Mesothelial cell of epicardium (in vitro differentiated cells): ENCODE measurements around the gene ZBTB43. TPM values are rescaled to one million over a fixed set of nuclear protein-coding genes. Genes with fewer than 3 reads are reported as not detected.
"Not testable (repeated sequence)": the region's sequence is repeated elsewhere in the genome, so short reads cannot be mapped to it uniquely, and the experiment has no call there.

Experiments used
- DNase-seq, 2 experiments: peaks; one replicate each; pipeline ENCODE4 v3.0.0; 2021; ENCODE audit warnings: low spot score in 2 of 2; ENCODE audit not compliant: unreplicated experiment in 2 of 2
- H3K27ac Mint-ChIP-seq: 2 replicates; pipeline ENCODE4 v1.8.0; 2021; ENCODE audit warnings: mixed read lengths
- H3K27me3 Mint-ChIP-seq: 2 replicates; pipeline ENCODE4 v1.8.0; 2021; ENCODE audit warnings: low read depth, mixed read lengths
- H3K36me3 Mint-ChIP-seq: 2 replicates; pipeline ENCODE4 v1.8.0; 2021; ENCODE audit warnings: mixed read lengths
- H3K4me1 Mint-ChIP-seq: 2 replicates; pipeline ENCODE4 v1.8.0; 2021; ENCODE audit warnings: mixed read lengths
- H3K4me3 Mint-ChIP-seq: 2 replicates; pipeline ENCODE4 v1.8.0; 2021; ENCODE audit warnings: mild to moderate bottlenecking, moderate library complexity, mixed read lengths
- H3K9me3 Mint-ChIP-seq: 2 replicates; pipeline ENCODE4 v1.8.0; 2021; ENCODE audit warnings: mixed read lengths
- CTCF ChIP-seq: fragments of 200-600 bp; sonication (generic); IDR thresholded peaks from one replicate; pipeline ENCODE4 v1.5.0; 2021; ENCODE audit warnings: antibody characterized with exemption; ENCODE audit not compliant: unreplicated experiment
- total RNA-seq: library from RNA; stranded (reverse); gene quantifications from 3 replicates; pipeline ENCODE4 v1.2.1, GENCODE V29; 2021

The ZBTB43 gene
- total RNA-seq, 1 donor from 2014 or later: 21.4 TPM

- Mint-ChIP-seq H3K9me3 (no peaks in the 10 kb centered on the region), H3K27me3 (peaks cover 72% of the 10 kb centered on the region), H3K4me3 (no peak overlapping the region), H3K4me1 (peaks cover 6% of the 10 kb centered on the region), H3K27ac (no peak overlapping the region), H3K36me3 (no peaks in the 10 kb centered on the region)
- TF ChIP-seq CTCF: no peak
- DNase-seq: no peak
Observed at GRCh38 chr9:126778141-126778540, 26.7 kb upstream of the ZBTB43 start.

GRCh38 chr9:126778696-126779095 lies 26.1 kb upstream of the ZBTB43 start:
- peaks cover 69% of the 10 kb centered on the region for H3K27me3 Mint-ChIP-seq
- not testable (repeated sequence) for DNase-seq

GRCh38 chr9:126781186-126782052 lies 23.4 kb upstream of the ZBTB43 start:
- Mint-ChIP-seq H3K4me1 (peaks cover 6% of the 10 kb centered on the region), H3K36me3 (no peaks in the 10 kb centered on the region), H3K4me3 (no peak overlapping the region), H3K27me3 (peaks cover 55% of the 10 kb centered on the region), H3K27ac (no peak overlapping the region), H3K9me3 (no peaks in the 10 kb centered on the region)
- DNase-seq: peak; percentile 80 to 97
- peak; percentile 94 for TF ChIP-seq CTCF

More at GRCh38 chr9:126778696-126779095, 26.1 kb upstream of the ZBTB43 start:
- H3K4me1 Mint-ChIP-seq, H3K9me3 Mint-ChIP-seq, H3K27ac Mint-ChIP-seq, H3K36me3 Mint-ChIP-seq, H3K4me3 Mint-ChIP-seq: not testable (repeated sequence)

GRCh38 chr9:126782053-126782388 lies 22.8 kb upstream of the ZBTB43 start:
- TF ChIP-seq CTCF: peak; percentile 46
- H3K36me3 Mint-ChIP-seq: no peaks in the 10 kb centered on the region
- H3K4me3 Mint-ChIP-seq: no peak overlapping the region
- H3K4me1 Mint-ChIP-seq: peaks cover 6% of the 10 kb centered on the region
- peaks cover 57% of the 10 kb centered on the region for H3K27me3 Mint-ChIP-seq
- no peaks in the 10 kb centered on the region for H3K9me3 Mint-ChIP-seq
- DNase-seq: no peak
- no peak overlapping the region for H3K27ac Mint-ChIP-seq

- no peak for TF ChIP-seq CTCF
- no peak overlapping the region for H3K27ac Mint-ChIP-seq
- H3K9me3 Mint-ChIP-seq: no peaks in the 10 kb centered on the region
- DNase-seq: no peak
- peaks cover 58% of the 10 kb centered on the region for H3K27me3 Mint-ChIP-seq
- no peaks in the 10 kb centered on the region for H3K36me3 Mint-ChIP-seq
- no peak overlapping the region for H3K4me3 Mint-ChIP-seq
- peaks cover 9% of the 10 kb centered on the region for H3K4me1 Mint-ChIP-seq
Observed at GRCh38 chr9:126783949-126784348, 20.9 kb upstream of the ZBTB43 start.

GRCh38 chr9:126784401-126784800 lies 20.4 kb upstream of the ZBTB43 start:
- H3K27ac Mint-ChIP-seq: no peak overlapping the region
- no peaks in the 10 kb centered on the region for H3K9me3 Mint-ChIP-seq
- H3K27me3 Mint-ChIP-seq: peaks cover 56% of the 10 kb centered on the region
- DNase-seq: no peak
- H3K4me1 Mint-ChIP-seq: peaks cover 9% of the 10 kb centered on the region
- TF ChIP-seq CTCF: no peak
- no peaks in the 10 kb centered on the region for H3K36me3 Mint-ChIP-seq
- no peak overlapping the region for H3K4me3 Mint-ChIP-seq

- H3K4me3 Mint-ChIP-seq, H3K9me3 Mint-ChIP-seq, H3K36me3 Mint-ChIP-seq, H3K4me1 Mint-ChIP-seq, H3K27ac Mint-ChIP-seq, DNase-seq: not testable (repeated sequence)
- H3K27me3 Mint-ChIP-seq: peaks cover 56% of the 10 kb centered on the region
Observed at GRCh38 chr9:126784841-126785240, 20.0 kb upstream of the ZBTB43 start.
